ENCODE measurements around the gene SOHLH1. TPM values are rescaled to one million over a fixed set of nuclear protein-coding genes. Genes with fewer than 3 reads are reported as not detected.

Gene SOHLH1
- total and polyA plus RNA-seq, 2 experiments from 2014 or later, result not detected

DNA sequence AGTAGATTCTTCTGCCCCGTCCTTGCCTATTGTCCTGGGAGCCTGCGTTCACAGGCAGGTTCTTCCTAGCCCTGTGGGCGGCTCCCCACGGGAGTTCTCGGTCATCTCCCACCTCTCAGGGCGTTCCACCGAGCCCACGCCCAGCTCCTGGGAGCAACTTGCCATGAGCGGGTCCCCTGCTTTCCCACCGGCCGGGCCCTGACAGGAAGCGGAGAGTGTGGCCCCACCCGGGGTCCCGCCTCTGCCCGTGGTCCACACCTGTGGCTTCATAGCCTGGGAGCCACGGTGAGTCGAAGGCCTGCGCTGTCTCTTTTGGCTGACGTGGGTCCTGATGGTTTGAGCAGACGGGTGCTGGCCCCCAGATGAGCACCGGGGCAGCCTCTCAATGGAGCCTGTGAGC lies 45.9 kb upstream of the SOHLH1 start:
- TF ChIP-seq, protein P1, sequence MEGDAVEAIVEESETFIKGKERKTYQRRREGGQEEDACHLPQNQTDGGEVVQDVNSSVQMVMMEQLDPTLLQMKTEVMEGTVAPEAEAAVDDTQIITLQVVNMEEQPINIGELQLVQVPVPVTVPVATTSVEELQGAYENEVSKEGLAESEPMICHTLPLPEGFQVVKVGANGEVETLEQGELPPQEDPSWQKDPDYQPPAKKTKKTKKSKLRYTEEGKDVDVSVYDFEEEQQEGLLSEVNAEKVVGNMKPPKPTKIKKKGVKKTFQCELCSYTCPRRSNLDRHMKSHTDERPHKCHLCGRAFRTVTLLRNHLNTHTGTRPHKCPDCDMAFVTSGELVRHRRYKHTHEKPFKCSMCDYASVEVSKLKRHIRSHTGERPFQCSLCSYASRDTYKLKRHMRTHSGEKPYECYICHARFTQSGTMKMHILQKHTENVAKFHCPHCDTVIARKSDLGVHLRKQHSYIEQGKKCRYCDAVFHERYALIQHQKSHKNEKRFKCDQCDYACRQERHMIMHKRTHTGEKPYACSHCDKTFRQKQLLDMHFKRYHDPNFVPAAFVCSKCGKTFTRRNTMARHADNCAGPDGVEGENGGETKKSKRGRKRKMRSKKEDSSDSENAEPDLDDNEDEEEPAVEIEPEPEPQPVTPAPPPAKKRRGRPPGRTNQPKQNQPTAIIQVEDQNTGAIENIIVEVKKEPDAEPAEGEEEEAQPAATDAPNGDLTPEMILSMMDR (IDR thresholded peaks at IDR 0.05; ENCODE audit: low read depth, low read length), result no peak
- Histone ChIP-seq H3K36me3 (no peaks in the 10 kb centered on the region), H3K9me3 (ENCODE audit: low read depth) (no peaks in the 10 kb centered on the region), H3K27me3 (no peaks in the 10 kb centered on the region), H3K4me1 (ENCODE audit: low read depth) (no peaks in the 10 kb centered on the region), H3K4me3 (no peak overlapping the region), H3K27ac (no peak overlapping the region)
- no peak for DNase-seq (ENCODE audit: low read depth in 1 of 2, low spot score in 1 of 2)

DNA sequence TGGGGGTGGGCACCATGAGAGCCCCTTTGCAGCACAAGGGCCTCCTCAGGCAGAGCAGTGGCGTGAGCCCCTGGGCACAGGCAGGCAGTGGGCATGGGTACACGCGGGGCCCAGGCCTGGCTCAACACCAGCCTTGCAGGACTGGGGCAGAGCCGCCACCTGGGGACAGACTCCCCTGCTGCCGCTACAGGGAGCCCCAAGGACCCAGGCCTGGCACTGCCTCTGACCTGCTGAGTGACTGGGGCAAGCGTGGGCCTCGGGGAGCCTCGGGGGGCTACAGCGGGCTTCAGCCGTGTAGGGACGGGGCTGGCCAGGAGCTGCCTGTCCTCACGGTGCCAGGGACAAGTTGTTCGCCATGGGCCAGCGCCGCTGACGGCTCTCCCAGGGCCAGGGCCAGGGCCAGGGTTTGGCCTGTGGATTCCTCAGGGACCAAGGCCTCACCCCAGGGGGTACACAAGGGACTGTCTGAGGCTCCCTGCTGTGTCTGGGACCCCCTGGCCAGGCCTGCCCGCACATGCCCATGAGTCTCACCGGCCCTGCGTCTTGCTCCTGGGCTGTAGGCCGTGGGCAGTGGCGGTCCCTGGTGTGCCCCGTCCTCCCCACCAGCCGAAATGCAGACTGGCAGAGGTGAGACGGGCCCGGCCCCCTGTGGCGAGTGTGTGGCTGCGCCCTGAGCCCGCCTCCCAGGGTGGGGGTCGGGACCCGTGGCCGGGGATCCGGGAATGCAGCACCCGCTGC lies 45.2 kb upstream of the SOHLH1 start:
- no peaks in the 10 kb centered on the region for H3K9me3 ChIP-seq (ENCODE audit: low read depth)
- no peaks in the 10 kb centered on the region for H3K27me3 ChIP-seq
- H3K4me3 ChIP-seq, result no peak overlapping the region
- TF ChIP-seq, protein P1 (IDR thresholded peaks at IDR 0.05; ENCODE audit: low read depth, low read length), result no peak
- no peaks in the 10 kb centered on the region for H3K4me1 ChIP-seq (ENCODE audit: low read depth)
- no peaks in the 10 kb centered on the region for H3K36me3 ChIP-seq
- DNase-seq (ENCODE audit: low read depth in 1 of 2, low spot score in 1 of 2), result no peak
- H3K27ac ChIP-seq, result no peak overlapping the region

DNA sequence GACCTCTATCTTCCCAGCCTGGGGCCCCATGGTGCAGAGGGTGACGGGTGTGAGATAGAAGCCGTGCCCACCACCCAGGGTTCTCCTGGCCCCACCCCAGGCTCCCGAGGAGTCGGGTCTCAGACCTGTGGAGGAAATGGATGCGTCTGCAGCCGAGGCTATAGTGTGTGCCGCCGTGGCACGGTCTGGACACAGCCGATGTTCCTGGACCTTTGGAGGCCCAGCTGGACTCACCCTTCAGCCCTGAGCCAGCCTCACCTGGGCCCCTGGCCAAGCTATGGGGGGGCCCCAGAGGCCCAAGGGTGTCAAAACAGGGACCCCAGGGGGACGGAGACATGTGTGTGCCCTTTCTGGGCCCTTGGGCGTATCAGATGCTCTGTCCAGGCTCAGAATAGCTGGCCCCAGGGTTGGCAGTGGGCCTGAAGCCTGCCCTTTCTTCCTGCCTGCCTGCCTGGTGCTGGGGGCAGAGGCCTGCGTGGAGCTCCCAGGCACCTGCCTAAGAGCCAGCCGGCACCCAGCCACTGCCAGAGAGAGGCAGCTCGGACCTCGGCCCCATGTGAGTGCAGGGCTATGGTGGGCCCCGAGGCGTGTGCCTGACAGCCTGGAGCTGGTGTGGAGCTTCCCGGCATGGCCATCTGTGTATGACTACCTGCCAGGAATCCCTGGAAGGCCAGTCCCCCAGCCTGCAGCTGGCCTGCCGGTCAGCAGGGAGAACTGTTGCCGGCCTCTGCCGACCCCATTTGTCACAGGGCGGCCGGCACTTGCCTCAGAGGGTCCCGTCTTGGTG lies 44.5 kb upstream of the SOHLH1 start:
- Histone ChIP-seq H3K4me1 (ENCODE audit: low read depth) (no peaks in the 10 kb centered on the region), H3K36me3 (no peaks in the 10 kb centered on the region), H3K4me3 (no peak overlapping the region), H3K27ac (no peak overlapping the region), H3K9me3 (ENCODE audit: low read depth) (no peaks in the 10 kb centered on the region), H3K27me3 (peaks cover 3% of the 10 kb centered on the region)
- TF ChIP-seq, protein P1 (IDR thresholded peaks at IDR 0.05; ENCODE audit: low read depth, low read length), result no peak
- no peak for DNase-seq (ENCODE audit: low read depth in 1 of 2, low spot score in 1 of 2)

DNA sequence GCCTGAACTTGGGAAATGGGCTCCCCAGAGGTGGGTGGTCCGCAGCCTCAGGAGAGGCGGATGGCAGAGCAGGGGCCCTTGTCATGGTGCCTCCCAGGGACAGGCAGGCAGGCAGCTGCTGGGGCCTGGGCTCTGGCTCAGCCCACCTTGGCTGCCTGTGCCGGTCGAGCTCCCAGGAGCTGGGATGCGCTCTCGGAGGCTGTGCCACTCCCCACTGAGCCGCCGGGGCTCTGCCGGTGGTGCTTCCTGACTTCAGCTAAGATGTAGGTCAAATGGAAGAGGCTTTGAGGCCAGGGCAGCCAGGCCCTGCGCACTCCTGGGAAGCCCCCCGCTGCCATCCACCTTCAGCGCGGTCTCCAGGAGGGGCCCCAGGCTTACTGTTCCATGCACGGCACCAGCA lies 43.7 kb upstream of the SOHLH1 start:
- no peak overlapping the region for H3K27ac ChIP-seq
- H3K36me3 ChIP-seq, result no peaks in the 10 kb centered on the region
- DNase-seq (ENCODE audit: low read depth in 1 of 2, low spot score in 1 of 2), result no peak
- H3K9me3 ChIP-seq (ENCODE audit: low read depth), result no peaks in the 10 kb centered on the region
- no peak overlapping the region for H3K4me3 ChIP-seq
- TF ChIP-seq, protein P1 (IDR thresholded peaks at IDR 0.05; ENCODE audit: low read depth, low read length), result no peak
- no peaks in the 10 kb centered on the region for H3K4me1 ChIP-seq (ENCODE audit: low read depth)
- H3K27me3 ChIP-seq, result peaks cover 10% of the 10 kb centered on the region

DNA sequence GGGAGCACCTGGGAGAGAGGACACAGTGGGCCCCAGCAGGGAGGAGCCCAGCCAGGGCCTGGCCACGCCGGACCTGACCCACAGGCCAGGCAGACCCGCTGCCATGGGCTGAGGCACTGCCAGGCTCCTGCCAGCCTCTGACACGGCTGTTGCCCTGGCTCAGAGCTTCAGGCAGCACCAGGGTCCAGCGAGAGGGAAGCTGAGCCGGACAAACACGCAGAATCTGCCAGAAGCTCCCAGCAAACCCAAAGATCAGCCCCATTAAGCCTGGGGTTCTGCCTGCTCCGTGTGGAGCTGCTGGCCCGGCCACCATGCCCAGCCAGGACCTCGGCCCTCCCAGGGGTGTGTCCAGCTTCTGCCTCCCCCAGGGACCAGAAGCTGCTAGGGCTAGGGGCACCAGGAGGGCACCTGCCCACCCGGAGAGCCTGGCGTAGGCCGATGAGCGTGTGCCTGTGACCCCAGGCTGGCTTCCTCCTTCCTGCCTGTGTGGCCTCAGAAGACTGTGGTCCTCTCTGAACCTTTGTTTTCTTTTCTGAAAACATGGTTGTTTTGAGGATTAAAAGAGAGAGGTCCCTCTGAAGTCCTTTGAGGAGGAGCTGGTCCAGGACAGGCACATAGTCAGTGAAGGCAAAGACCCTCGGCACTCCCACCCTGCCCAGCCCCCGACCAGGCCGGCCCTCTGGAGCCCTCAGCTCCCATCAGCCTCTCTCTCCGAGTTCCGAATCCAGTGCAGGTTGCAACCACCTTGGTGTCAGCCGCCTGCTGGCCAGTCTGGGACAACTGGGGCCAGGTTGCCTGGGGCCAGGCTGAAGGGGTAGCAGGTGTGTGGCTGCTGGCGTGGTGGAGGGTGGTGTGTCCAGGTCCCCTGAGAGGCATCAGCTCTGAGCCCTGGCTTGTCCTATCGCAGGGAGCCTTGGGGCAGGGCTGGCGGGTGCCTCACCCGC lies 42.3 kb upstream of the SOHLH1 start:
- no peak for DNase-seq (ENCODE audit: low read depth in 1 of 2, low spot score in 1 of 2)
- Histone ChIP-seq H3K36me3 (no peaks in the 10 kb centered on the region), H3K4me3 (no peak overlapping the region), H3K27me3 (peaks cover 25% of the 10 kb centered on the region), H3K9me3 (ENCODE audit: low read depth) (no peaks in the 10 kb centered on the region), H3K27ac (no peak overlapping the region), H3K4me1 (ENCODE audit: low read depth) (no peaks in the 10 kb centered on the region)
- TF ChIP-seq, protein P1 (IDR thresholded peaks at IDR 0.05; ENCODE audit: low read depth, low read length), result no peak

Measured in cardiac muscle cell (in vitro differentiated cells and primary cell).